Measurements from ENCODE around the gene PRICKLE2.

GRCh38 chr3:64239841-64240240 is 14.6 kb upstream of the PRICKLE2 start:
- TF ChIP-seq CTCF (IDR thresholded peaks at IDR 0.05) (no peak), ZFX (IDR thresholded peaks at IDR 0.05; ENCODE audit: borderline replicate concordance) (no peak)
